ENCODE data around the gene SDF4. TPM values are rescaled to one million over a fixed set of nuclear protein-coding genes. Genes with fewer than 3 reads are reported as not detected.

Gene SDF4
- total and polyA plus RNA-seq, 2 of the 13 experiments (the other 11 are each of a cell fraction or from before 2014, with no cell fraction given) = 80.8 to 107 TPM

- TF ChIP-seq CBFB (CRISPR knock-in tag; IDR thresholded peaks at IDR 0.05) (0 out of 2 replicates have a peak, but pooled peaks have one; percentile 57), NFKBIZ (CRISPR knock-in tag; IDR thresholded peaks at IDR 0.05) (no peak; the same call in 1 of the 2 replicates), YEATS4 (CRISPR knock-in tag; IDR thresholded peaks at IDR 0.05; ENCODE audit: borderline replicate concordance) (peak; percentile 75), SKI (IDR thresholded peaks at IDR 0.05; ENCODE audit: partially characterized antibody) (peak; percentile 47), ZBTB44 (CRISPR knock-in tag; IDR thresholded peaks at IDR 0.05) (no peak), ZNF629 (CRISPR knock-in tag; conservative IDR thresholded peaks at IDR 0.05) (no peak), CAMTA2 (CRISPR knock-in tag; IDR thresholded peaks at IDR 0.05; ENCODE audit: borderline replicate concordance) (no peak), ZMYM4 (CRISPR knock-in tag; IDR thresholded peaks at IDR 0.05) (peak; percentile 70), ZNF746 (CRISPR knock-in tag; IDR thresholded peaks at IDR 0.05) (no peak), THYN1 (CRISPR knock-in tag; IDR thresholded peaks at IDR 0.05; ENCODE audit: borderline replicate concordance, low read depth) (no peak), FOXJ3 (CRISPR knock-in tag; IDR thresholded peaks at IDR 0.05; ENCODE audit: borderline replicate concordance) (no peak), SIX1 (CRISPR knock-in tag; IDR thresholded peaks at IDR 0.05; ENCODE audit: borderline replicate concordance) (no peak), ZNF282 (IDR thresholded peaks at IDR 0.05; ENCODE audit: partially characterized antibody) (no peak), ZEB1 (IDR thresholded peaks at IDR 0.05; ENCODE audit: insufficient replicate concordance, low read depth) (no peak), ZNF790 (CRISPR knock-in tag; IDR thresholded peaks at IDR 0.05; ENCODE audit: borderline replicate concordance) (peak; percentile 36; the same call in 1 of the 2 replicates), KMT2A (CRISPR knock-in tag; IDR thresholded peaks at IDR 0.05) (peak; percentile 61; the same call in 1 of the 2 replicates), SRSF9 (IDR thresholded peaks at IDR 0.05; ENCODE audit: borderline replicate concordance, insufficient read depth, low read depth, low read length, poor library complexity, severe bottlenecking) (no peak), RFX3 (CRISPR knock-in tag; IDR thresholded peaks at IDR 0.05) (no peak), ZNF703 (CRISPR knock-in tag; IDR thresholded peaks at IDR 0.05; ENCODE audit: borderline replicate concordance) (peak; percentile 50; the same call in 1 of the 2 replicates), TAF1 (CRISPR knock-in tag; IDR thresholded peaks at IDR 0.05) (peak; percentile 93), NR2F6 (IDR thresholded peaks at IDR 0.05) (no peak), NR2F6 (CRISPR knock-in tag; IDR thresholded peaks at IDR 0.05) (peak; percentile 34; the same call in 1 of the 2 replicates), MXD4 (CRISPR knock-in tag; IDR thresholded peaks at IDR 0.05) (peak; percentile 82), ZNF225 (CRISPR knock-in tag; IDR thresholded peaks at IDR 0.05) (peak; percentile 75; the same call in 1 of the 2 replicates), ESRRA (CRISPR knock-in tag; IDR thresholded peaks at IDR 0.05; ENCODE audit: low read depth) (peak; percentile 65; the same call in 1 of the 2 replicates), ZBTB7B (CRISPR knock-in tag; IDR thresholded peaks at IDR 0.05) (peak; percentile 60; the same call in 1 of the 2 replicates)
- TF ChIP-seq, protein P1, sequence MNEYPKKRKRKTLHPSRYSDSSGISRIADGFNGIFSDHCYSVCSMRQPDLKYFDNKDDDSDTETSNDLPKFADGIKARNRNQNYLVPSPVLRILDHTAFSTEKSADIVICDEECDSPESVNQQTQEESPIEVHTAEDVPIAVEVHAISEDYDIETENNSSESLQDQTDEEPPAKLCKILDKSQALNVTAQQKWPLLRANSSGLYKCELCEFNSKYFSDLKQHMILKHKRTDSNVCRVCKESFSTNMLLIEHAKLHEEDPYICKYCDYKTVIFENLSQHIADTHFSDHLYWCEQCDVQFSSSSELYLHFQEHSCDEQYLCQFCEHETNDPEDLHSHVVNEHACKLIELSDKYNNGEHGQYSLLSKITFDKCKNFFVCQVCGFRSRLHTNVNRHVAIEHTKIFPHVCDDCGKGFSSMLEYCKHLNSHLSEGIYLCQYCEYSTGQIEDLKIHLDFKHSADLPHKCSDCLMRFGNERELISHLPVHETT (CRISPR knock-in tag; conservative IDR thresholded peaks at IDR 0.05) = peak; percentile 75
- TF ChIP-seq, protein P2, sequence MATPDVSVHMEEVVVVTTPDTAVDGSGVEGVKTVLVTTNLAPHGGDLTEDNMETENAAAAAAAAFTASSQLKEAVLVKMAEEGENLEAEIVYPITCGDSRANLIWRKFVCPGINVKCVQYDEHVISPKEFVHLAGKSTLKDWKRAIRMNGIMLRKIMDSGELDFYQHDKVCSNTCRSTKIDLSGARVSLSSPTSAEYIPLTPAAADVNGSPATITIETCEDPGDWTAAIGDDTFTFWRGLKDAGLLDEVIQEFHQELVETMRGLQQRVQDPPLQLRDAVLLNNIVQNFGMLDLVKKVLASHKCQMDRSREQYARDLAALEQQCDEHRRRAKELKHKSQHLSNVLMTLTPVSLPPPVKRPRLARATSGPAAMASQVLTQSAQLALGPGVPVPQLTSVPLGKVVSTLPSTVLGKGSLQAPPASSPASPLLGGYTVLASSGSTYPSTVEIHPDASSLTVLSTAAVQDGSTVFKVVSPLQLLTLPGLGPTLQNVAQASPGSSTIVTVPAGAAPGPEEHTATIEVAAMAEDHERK (CRISPR knock-in tag; IDR thresholded peaks at IDR 0.05; ENCODE audit: low read depth) = peak; percentile 76
These were observed at the start of gene SDF4 (continued) for GRCh38 chr1:1231400-1232207.
